K562 (cell line): ENCODE results near the gene MYL10. TPM values are rescaled to one million over a fixed set of nuclear protein-coding genes. Genes with fewer than 3 reads are reported as not detected.

Experiments
- ATAC-seq: fragments of 200-7000 bp; cut with Tn5 transposase; 3 replicates; pipeline ENCODE4 v1.9.1; 2020; ENCODE audit warnings: moderate library complexity
- BruUV-seq: library from RNA; stranded (reverse); fragments of 400-500 nt; replicated peaks from 2 replicates; lab custom pipeline; 2021; lab: Mats Ljungman, UMichigan
- CTCF ChIA-PET: fragments of 300-600 bp; formaldehyde crosslinking; extraction: SDS; loops from one replicate; lab custom pipeline; 2021; ENCODE audit warnings: low intra/inter-chr PET ratio; lab: Yijun Ruan, JAX
- POLR2A ChIA-PET: fragments of 300-600, 350-650 bp; sonication (Branson Sonifier 250); formaldehyde crosslinking; extraction: SDS; loops from one replicate; lab custom pipeline; 2021; ENCODE audit warnings: antibody characterized with exemption, inconsistent platforms; lab: Yijun Ruan, JAX
- DNase-seq, 4 experiments: peaks; one replicate each; pipeline versions ENCODE4 v3.0.0 to v3.0.0-alpha.2; 2011 to 2018; ENCODE audit warnings: low spot score in 3 of 4, mixed read lengths in 3 of 4; ENCODE audit errors: extremely low read depth in 1 of 4
- FAIRE-seq: peaks from 2 replicates; lab custom pipeline; 2011; peaks lifted over from hg19 to GRCh38; lab: Jason Lieb, UNC
- H2AFZ ChIP-seq: 2 replicates; pipeline ENCODE4 v1.6.0; 2011; ENCODE audit warnings: low read depth, low read length, control low read depth, inconsistent platforms
- H3K27ac ChIP-seq: fragments of 200-600 bp; 3 replicates; pipeline ENCODE4 v1.8.0; 2011; ENCODE audit warnings: low read depth, mild to moderate bottlenecking, control low read depth, inconsistent platforms, low read length, moderate library complexity, mixed read lengths; ENCODE audit errors: extremely low read depth
- H3K27me3 ChIP-seq, 2 experiments: fragments of 300-600 bp in 1 of 2; 2 replicates in 1 of 2; 3 replicates in 1 of 2; pipeline versions ENCODE4 v1.6.0 to v1.8.0; 2011; ENCODE audit warnings: inconsistent platforms in 2 of 2, low read length in 2 of 2, mild to moderate bottlenecking in 1 of 2, mixed read lengths in 1 of 2, moderate library complexity in 1 of 2; ENCODE audit not compliant: control insufficient read depth in 2 of 2, insufficient read depth in 2 of 2
- H3K36me3 ChIP-seq: fragments of 300-600 bp; 3 replicates; pipeline ENCODE4 v1.8.0; 2011; ENCODE audit warnings: mild to moderate bottlenecking, low read length, inconsistent platforms; ENCODE audit not compliant: control insufficient read depth, insufficient read depth
- H3K4me1 ChIP-seq, 2 experiments: fragments of 200-600 bp in 1 of 2; replicated peaks in 1 of 2; 2 replicates in 1 of 2; 3 replicates in 1 of 2; pipeline versions ENCODE4 v1.5.1 to v1.8.0; 2011; ENCODE audit warnings: inconsistent platforms in 2 of 2, low read length in 2 of 2, mild to moderate bottlenecking in 1 of 2, mixed read lengths in 1 of 2, moderate library complexity in 1 of 2; ENCODE audit not compliant: control insufficient read depth in 2 of 2, insufficient read depth in 2 of 2
- H3K4me2 ChIP-seq: 2 replicates; pipeline ENCODE4 v1.6.1; 2011; ENCODE audit warnings: low read length, control low read depth, inconsistent platforms, mixed read lengths; ENCODE audit not compliant: insufficient read depth
- H3K4me3 ChIP-seq: fragments of 200-600 bp; sonication (generic), shearing (Covaris generic); 2 replicates; pipeline ENCODE4 v1.5.1; 2016; ENCODE audit warnings: control low read depth, inconsistent platforms
- H3K79me2 ChIP-seq: fragments of 200-600 bp; 3 replicates; pipeline ENCODE4 v1.8.0; 2011; ENCODE audit warnings: low read length, inconsistent platforms; ENCODE audit not compliant: control insufficient read depth, insufficient read depth
- H3K9ac ChIP-seq, 2 experiments: 2 replicates each; pipeline versions ENCODE4 v1.6.0 to v1.6.1; 2011; ENCODE audit warnings: low read depth in 2 of 2, low read length in 2 of 2, control low read depth in 1 of 2, inconsistent platforms in 1 of 2, mild to moderate bottlenecking in 1 of 2, mixed read lengths in 1 of 2; ENCODE audit not compliant: insufficient read depth in 1 of 2
- H3K9me1 ChIP-seq: one replicate; pipeline ENCODE4 v1.6.0; 2011; ENCODE audit warnings: inconsistent platforms, mild to moderate bottlenecking, low read length, moderate library complexity; ENCODE audit not compliant: control insufficient read depth, insufficient read depth
- H3K9me3 ChIP-seq: replicated peaks from 2 replicates; pipeline ENCODE4 v1.5.1; 2011; ENCODE audit warnings: low read depth, low read length, inconsistent platforms; ENCODE audit not compliant: control insufficient read depth, insufficient read depth
- H4K20me1 ChIP-seq: replicated peaks from 2 replicates; pipeline ENCODE4 v1.6.1; 2011; ENCODE audit warnings: low read length, inconsistent platforms, mixed read lengths; ENCODE audit not compliant: control insufficient read depth, insufficient read depth
- CC2D1A ChIP-seq: fragments of 450-650 bp; IDR thresholded peaks from 2 replicates; pipeline ENCODE4 v1.6.1; 2017; ENCODE audit warnings: mild to moderate bottlenecking
- GTF2E2 ChIP-seq: fragments of 200-800 bp; sonication (Bioruptor generic); IDR thresholded peaks from 2 replicates; pipeline ENCODE4 v1.6.1; 2016; ENCODE audit warnings: missing genetic modification characterization, missing compliant biosample characterization
- HDAC8 ChIP-seq: fragments of 450-650 bp; IDR thresholded peaks from 2 replicates; pipeline ENCODE4 v1.6.1; 2016; ENCODE audit warnings: mild to moderate bottlenecking, missing genetic modification characterization, moderate library complexity, missing compliant biosample characterization
- MEIS2 ChIP-seq: fragments of 450-650 bp; IDR thresholded peaks from 2 replicates; pipeline ENCODE4 v1.6.1; 2014; ENCODE audit warnings: mild to moderate bottlenecking; ENCODE audit not compliant: partially characterized antibody
- SMARCA4 ChIP-seq: fragments of 450-650 bp; IDR thresholded peaks from 2 replicates; pipeline ENCODE4 v1.6.1; 2016
- SNRNP70 ChIP-seq: fragments of 200-400 bp; formaldehyde crosslinking; optimal IDR thresholded peaks from 2 replicates; pipeline ENCODE3; 2017; ENCODE audit warnings: low read depth, low read length
- USF2 ChIP-seq: sonication (generic); formaldehyde crosslinking; IDR thresholded peaks from 2 replicates; pipeline ENCODE4 v1.5.0; 2020; ENCODE audit warnings: missing genetic modification reagents
- ZEB2 ChIP-seq: fragments of 450-650 bp; IDR thresholded peaks from 2 replicates; pipeline ENCODE4 v1.6.1; 2016
- ZNF696 ChIP-seq: fragments of 250-450 bp; sonication (Bioruptor Pico); conservative IDR thresholded peaks from 2 replicates; pipeline ENCODE4 v1.4.0; 2020; ENCODE audit warnings: mild to moderate bottlenecking, moderate library complexity
- WGBS: fragments of 100-300 bp; shearing (Covaris generic); methylation state at CpG from one replicate; pipeline ENCODE4 v1.1.6; 2016; ENCODE audit warnings: low coverage, mixed read lengths; ENCODE audit not compliant: insufficient coverage; ENCODE audit errors: missing lambda C conversion rate; 5-methylcytosine and 5-hydroxymethylcytosine counted together
- in situ Hi-C: fragments of 300-500 bp; cut with MboI; formaldehyde crosslinking; loops from 4 replicates; pipeline ENCODE4 v1.15.0; 2018; ENCODE audit warnings: inconsistent platforms, mixed read lengths
- intact Hi-C: fragments of 100-400 bp; cut with micrococcal nuclease; formaldehyde crosslinking; loops from 2 replicates; pipeline ENCODE4 v1.14.2; 2022
- polyA plus RNA-seq, 8 experiments: library from polyadenylated mRNA; depleted of rRNA in 4 of 8; stranded (reverse) in 5 of 8; unstranded in 3 of 8; fragments of >200 nt; fragmentation: Nextera tagmentation in 2 of 8; fragmentation: Illumina TruSeq in 1 of 8; extraction: Ambion mirVana in 2 of 8; extraction: Trizol in 1 of 8; gene quantifications; 2 replicates each; pipeline versions ENCODE4 v1.2.1 to v1.2.3, GENCODE V29; 2011 to 2014; ENCODE audit warnings: inconsistent platforms in 1 of 8, missing spikeins in 1 of 8
- total RNA-seq, 7 experiments: library from RNA; depleted of rRNA in 6 of 7; stranded (reverse); fragments of >200 nt in 6 of 7; fragmentation: Illumina TruSeq in 2 of 7; extraction: Trizol in 2 of 7; gene quantifications; 2 replicates each; pipeline versions ENCODE4 v1.2.1 to v1.2.3, GENCODE V29; 2011 to 2021; ENCODE audit warnings: low replicate concordance in 1 of 7
- TF ChIP-seq, protein P1 (sequence below): sonication (generic); formaldehyde crosslinking; IDR thresholded peaks from 2 replicates; pipeline ENCODE4 v1.8.1; 2023; ENCODE audit warnings: mild to moderate bottlenecking, missing genetic modification reagents, moderate library complexity
- TF ChIP-seq, protein P2 (sequence below), 2 experiments: IDR thresholded peaks in 1 of 2; conservative IDR thresholded peaks in 1 of 2; 2 replicates each; pipeline ENCODE4 v1.6.1; 2016; ENCODE audit warnings: low read depth in 2 of 2, mild to moderate bottlenecking in 1 of 2, missing compliant biosample characterization in 1 of 2, missing genetic modification characterization in 1 of 2, moderate library complexity in 1 of 2

MYL10 gene
- total and polyA plus RNA-seq, 9 of the 15 experiments (the other 6 are each of a cell fraction or from before 2014, with no cell fraction given): not detected

GRCh38 chr7:101595766-101596537, 33.1 kb downstream of the MYL10 start:
- BruUV-seq: no TSS peak
- no peaks in the 10 kb centered on the region for H4K20me1 ChIP-seq
- CTCF ChIA-PET: no interaction called here
- no peaks in the 10 kb centered on the region for H3K9me3 ChIP-seq
- peak; percentile 63 for TF ChIP-seq MEIS2
- no peak for TF ChIP-seq HDAC8 (tag)
- TF ChIP-seq, protein P1, sequence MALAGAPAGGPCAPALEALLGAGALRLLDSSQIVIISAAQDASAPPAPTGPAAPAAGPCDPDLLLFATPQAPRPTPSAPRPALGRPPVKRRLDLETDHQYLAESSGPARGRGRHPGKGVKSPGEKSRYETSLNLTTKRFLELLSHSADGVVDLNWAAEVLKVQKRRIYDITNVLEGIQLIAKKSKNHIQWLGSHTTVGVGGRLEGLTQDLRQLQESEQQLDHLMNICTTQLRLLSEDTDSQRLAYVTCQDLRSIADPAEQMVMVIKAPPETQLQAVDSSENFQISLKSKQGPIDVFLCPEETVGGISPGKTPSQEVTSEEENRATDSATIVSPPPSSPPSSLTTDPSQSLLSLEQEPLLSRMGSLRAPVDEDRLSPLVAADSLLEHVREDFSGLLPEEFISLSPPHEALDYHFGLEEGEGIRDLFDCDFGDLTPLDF (CRISPR knock-in tag): no peak
- TF ChIP-seq, protein P2, sequence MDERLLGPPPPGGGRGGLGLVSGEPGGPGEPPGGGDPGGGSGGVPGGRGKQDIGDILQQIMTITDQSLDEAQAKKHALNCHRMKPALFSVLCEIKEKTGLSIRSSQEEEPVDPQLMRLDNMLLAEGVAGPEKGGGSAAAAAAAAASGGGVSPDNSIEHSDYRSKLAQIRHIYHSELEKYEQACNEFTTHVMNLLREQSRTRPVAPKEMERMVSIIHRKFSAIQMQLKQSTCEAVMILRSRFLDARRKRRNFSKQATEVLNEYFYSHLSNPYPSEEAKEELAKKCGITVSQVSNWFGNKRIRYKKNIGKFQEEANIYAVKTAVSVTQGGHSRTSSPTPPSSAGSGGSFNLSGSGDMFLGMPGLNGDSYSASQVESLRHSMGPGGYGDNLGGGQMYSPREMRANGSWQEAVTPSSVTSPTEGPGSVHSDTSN (CRISPR knock-in tag; IDR thresholded peaks at IDR 0.05; ENCODE audit: low read depth): no peak
- TF ChIP-seq, protein P2 (tag; conservative IDR thresholded peaks at IDR 0.05; ENCODE audit: low read depth): peak; percentile 50
- no peak for TF ChIP-seq GTF2E2 (tag)
- no peak for TF ChIP-seq SMARCA4
- no peak for TF ChIP-seq ZEB2
- no peak for TF ChIP-seq SNRNP70
- TF ChIP-seq CC2D1A: no peak
- TF ChIP-seq USF2 (CRISPR knock-in tag): no peak
- no peak for TF ChIP-seq ZNF696
- no peak overlapping the region for H3K27ac ChIP-seq
- 0% methylated on average over 4 of the region's 4 CpGs for WGBS
- no peak for ATAC-seq
- in situ Hi-C loops (no loop called here), intact Hi-C loops (no loop called here)
- no peak overlapping the region for H3K4me2 ChIP-seq
- H3K4me1 ChIP-seq: peaks cover 0 to 7% of the 10 kb centered on the region in 2 experiments; a peak in 1 of 5 replicates
- peak; percentile 11 for FAIRE-seq
- H3K27me3 ChIP-seq: peaks cover 2 to 55% of the 10 kb centered on the region in 2 experiments; a peak in 3 of 5 replicates
- H3K9ac ChIP-seq: no peak overlapping the region
- H3K4me3 ChIP-seq: no peak overlapping the region
- no peaks in the 10 kb centered on the region for H3K36me3 ChIP-seq
- POLR2A ChIA-PET: interaction anchor here (0.6 kb wide), 2 partner anchors 12 to 226 kb away, joined by 3 read pairs; no protein-coding TSS in a partner anchor
- H3K79me2 ChIP-seq: no peaks in the 10 kb centered on the region
- no peaks in the 10 kb centered on the region for H3K9me1 ChIP-seq
- no peak for DNase-seq
- H2AFZ ChIP-seq: no peak overlapping the region
